AG09319 (cell line): ENCODE data around the gene TSPAN5.

Experiments
- DNase-seq: peaks from one replicate; pipeline ENCODE4 v3.0.0-alpha.2; 2010; ENCODE audit warnings: low read depth; ENCODE audit errors: extremely low read depth
- TF ChIP-seq, protein P1 (sequence below): IDR thresholded peaks from 2 replicates; pipeline ENCODE4 v1.5.1; 2011; ENCODE audit warnings: low read depth, mild to moderate bottlenecking, inconsistent platforms, low read length, moderate library complexity

TSPAN5 gene

DNA sequence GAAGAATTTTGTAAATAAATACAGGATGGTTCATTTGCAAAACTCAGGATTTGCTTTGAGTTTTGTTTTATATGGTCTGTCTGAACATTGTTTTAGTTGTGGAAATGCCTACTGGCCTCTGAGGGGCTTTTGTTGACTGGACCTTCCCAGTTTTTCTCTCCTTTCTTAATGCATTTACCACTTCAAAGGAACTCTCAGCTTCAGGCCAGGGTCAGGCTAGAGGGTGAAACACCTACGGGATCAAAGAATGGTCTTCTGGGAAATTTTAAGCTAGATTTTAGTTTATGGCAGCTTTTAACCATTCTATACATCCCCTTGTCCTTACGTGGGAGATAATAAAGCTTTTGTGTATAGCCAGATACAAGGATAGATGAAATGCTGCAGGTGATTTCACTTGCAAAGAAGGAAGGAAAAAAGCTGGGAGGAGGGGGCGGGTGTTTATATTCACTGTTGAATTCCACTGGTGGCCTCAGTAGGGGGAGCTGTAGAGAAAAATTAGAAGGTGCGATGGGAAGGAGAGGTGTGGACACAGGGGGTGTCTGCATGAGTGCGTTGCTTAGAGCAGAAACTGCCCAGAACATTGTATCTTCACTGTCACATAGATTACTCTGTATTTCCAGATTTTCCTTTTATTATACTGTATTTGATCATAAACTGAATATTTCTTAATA is 151.8 kb downstream of the TSPAN5 start:
- TF ChIP-seq, protein P1, sequence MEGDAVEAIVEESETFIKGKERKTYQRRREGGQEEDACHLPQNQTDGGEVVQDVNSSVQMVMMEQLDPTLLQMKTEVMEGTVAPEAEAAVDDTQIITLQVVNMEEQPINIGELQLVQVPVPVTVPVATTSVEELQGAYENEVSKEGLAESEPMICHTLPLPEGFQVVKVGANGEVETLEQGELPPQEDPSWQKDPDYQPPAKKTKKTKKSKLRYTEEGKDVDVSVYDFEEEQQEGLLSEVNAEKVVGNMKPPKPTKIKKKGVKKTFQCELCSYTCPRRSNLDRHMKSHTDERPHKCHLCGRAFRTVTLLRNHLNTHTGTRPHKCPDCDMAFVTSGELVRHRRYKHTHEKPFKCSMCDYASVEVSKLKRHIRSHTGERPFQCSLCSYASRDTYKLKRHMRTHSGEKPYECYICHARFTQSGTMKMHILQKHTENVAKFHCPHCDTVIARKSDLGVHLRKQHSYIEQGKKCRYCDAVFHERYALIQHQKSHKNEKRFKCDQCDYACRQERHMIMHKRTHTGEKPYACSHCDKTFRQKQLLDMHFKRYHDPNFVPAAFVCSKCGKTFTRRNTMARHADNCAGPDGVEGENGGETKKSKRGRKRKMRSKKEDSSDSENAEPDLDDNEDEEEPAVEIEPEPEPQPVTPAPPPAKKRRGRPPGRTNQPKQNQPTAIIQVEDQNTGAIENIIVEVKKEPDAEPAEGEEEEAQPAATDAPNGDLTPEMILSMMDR, result no peak; the same call in 1 of the 2 replicates
- DNase-seq, result no peak

DNA sequence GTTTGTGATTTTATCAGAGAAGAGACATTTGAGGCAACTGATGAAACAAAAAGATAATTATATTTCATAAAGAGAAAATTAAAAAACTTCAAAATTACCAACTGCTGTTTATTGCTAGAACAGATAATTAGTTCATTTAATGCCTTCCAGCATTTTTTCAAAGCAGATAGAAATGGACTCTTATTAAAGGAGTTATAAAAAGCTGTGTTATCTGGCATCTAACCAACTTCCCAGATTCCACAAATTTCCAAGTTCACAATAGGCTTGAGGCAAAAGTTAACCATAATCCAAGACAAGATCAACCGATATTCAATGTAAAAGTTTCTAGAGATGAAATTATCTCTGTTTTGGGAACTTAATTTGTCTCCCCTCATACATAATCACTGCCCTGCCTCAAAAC is 152.4 kb downstream of the TSPAN5 start:
- TF ChIP-seq, protein P1, result no peak

GRCh38 chr4:98504091-98504490 is 154.3 kb downstream of the TSPAN5 start:
- no peak for DNase-seq
- TF ChIP-seq, protein P1, result no peak

More for the DNA sequence above, 152.4 kb downstream of the TSPAN5 start:
- no peak for DNase-seq

- no peak for DNase-seq
- TF ChIP-seq, protein P1, result no peak
Measured at GRCh38 chr4:98503676-98504075, 154.7 kb downstream of the TSPAN5 start.

- no peak for DNase-seq
- TF ChIP-seq, protein P1, result no peak
Measured at GRCh38 chr4:98502624-98503023, 155.8 kb downstream of the TSPAN5 start.

DNA sequence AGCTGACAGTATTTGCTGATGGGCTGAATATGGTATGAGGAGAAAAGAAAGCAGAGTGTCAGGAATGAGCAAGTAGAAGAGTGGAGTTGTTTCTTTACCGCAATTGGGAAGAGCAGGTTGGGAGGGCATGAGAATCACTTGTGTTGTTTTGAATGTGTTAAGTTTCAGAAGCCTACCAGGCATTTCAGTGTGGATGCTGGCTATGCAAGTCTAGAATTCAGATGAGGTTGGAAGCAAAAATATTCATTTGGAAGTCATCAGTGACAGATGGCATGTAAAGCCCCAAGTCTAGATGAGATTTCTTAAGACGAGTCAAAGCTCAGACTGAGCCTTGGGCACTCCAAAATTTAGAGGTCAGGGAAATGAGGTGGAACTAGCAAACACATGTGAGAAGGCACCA is 156.4 kb downstream of the TSPAN5 start:
- TF ChIP-seq, protein P1, result no peak
- no peak for DNase-seq

- TF ChIP-seq, protein P1, result no peak
- DNase-seq, result no peak
Measured at GRCh38 chr4:98501383-98501782, 157.0 kb downstream of the TSPAN5 start.
